Kidney epithelial cell (primary cell): ENCODE results near the gene EIPR1. TPM values are rescaled to one million over a fixed set of nuclear protein-coding genes. Genes with fewer than 3 reads are reported as not detected.
A peak's percentile ranks its signal among the peaks of the same experiment; 100 is the strongest.

Experiments
- DNase-seq: peaks from one replicate; pipeline ENCODE4 v3.0.0-alpha.2; 2010; ENCODE audit warnings: low read depth
- H3K27me3 ChIP-seq: 2 replicates; pipeline ENCODE4 v1.6.0; 2011; ENCODE audit warnings: low read length; ENCODE audit not compliant: control insufficient read depth, insufficient read depth
- H3K36me3 ChIP-seq: 2 replicates; pipeline ENCODE4 v1.5.1; 2011; ENCODE audit warnings: low read length; ENCODE audit not compliant: control insufficient read depth, insufficient read depth
- H3K4me3 ChIP-seq: 2 replicates; pipeline ENCODE4 v1.5.1; 2011; ENCODE audit warnings: low read depth, mild to moderate bottlenecking, control low read depth, low read length
- CTCF ChIP-seq: IDR thresholded peaks from 2 replicates; pipeline ENCODE4 v1.5.1; 2011; ENCODE audit warnings: mild to moderate bottlenecking, moderate library complexity, low read length, control low read depth, inconsistent platforms; ENCODE audit not compliant: insufficient read depth, poor library complexity, severe bottlenecking
- total RNA-seq: library from RNA; depleted of rRNA; stranded (reverse); fragments of >200 nt; gene quantifications from 2 replicates; pipeline ENCODE4 v1.2.3, GENCODE V29; 2015

Gene EIPR1
- total RNA-seq, 1 donor from 2014 or later, result 67.2 TPM

GRCh38 chr2:3256605-3257004 lies 121.0 kb downstream of the EIPR1 start:
- Histone ChIP-seq H3K36me3 (no peaks in the 10 kb centered on the region), H3K27me3 (no peaks in the 10 kb centered on the region), H3K4me3 (no peak overlapping the region)
- TF ChIP-seq CTCF, result no peak
- DNase-seq, result no peak

DNA sequence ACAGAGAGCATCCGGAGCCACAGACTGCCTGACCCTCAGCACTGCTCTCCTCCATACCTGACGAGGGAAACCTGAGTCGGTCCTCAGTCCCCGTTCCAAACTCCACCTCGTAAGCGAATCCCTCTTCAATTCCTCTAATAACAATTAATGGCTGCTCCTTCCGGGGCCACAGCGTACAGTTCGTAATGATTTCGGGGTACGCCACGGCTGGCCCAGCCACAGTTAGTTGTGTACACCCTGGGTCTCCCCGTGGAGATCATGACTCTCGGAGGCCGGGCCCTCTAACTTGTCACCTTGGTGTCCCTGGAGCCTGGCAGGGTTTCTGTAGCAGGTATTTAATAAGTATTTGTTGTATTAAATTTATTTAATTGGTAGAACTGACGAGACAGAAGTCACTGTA lies 121.5 kb downstream of the EIPR1 start:
- H3K27me3 ChIP-seq, result no peaks in the 10 kb centered on the region
- TF ChIP-seq CTCF, result no peak
- no peaks in the 10 kb centered on the region for H3K36me3 ChIP-seq
- no peak overlapping the region for H3K4me3 ChIP-seq
- no peak for DNase-seq

- DNase-seq, result peak; percentile 18
- Histone ChIP-seq H3K36me3 (no peaks in the 10 kb centered on the region), H3K4me3 (no peak overlapping the region), H3K27me3 (no peaks in the 10 kb centered on the region)
- no peak for TF ChIP-seq CTCF
These were observed 123.1 kb downstream of the EIPR1 start for GRCh38 chr2:3254442-3254941.

DNA sequence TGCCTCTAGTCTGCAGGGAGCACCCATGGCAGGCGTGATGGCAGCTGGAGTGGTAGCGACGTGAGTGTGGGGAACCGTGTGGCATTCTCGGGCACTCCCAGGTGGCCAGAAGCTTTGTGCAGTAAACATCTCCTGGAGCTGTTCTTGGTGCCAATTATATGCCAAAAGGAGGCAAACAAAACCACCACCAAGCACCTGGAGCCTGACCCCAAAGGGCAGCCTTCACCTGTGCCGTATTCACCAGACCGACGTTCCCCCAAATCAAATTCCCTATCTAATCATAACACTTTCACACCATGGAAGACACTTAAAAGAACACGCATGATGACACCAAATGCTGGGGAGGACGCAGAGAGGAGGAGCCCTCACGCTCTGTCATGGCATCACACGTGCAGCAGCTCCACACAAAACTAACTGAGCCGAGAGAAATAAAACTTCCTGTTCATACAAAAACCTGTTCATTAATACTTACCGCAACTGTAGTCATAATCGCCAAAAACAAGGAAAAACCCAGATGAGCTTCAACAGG lies 123.6 kb downstream of the EIPR1 start:
- Histone ChIP-seq H3K27me3 (no peaks in the 10 kb centered on the region), H3K36me3 (no peaks in the 10 kb centered on the region), H3K4me3 (no peak overlapping the region)
- no peak for DNase-seq
- TF ChIP-seq CTCF, result no peak

- no peaks in the 10 kb centered on the region for H3K27me3 ChIP-seq
- no peak for DNase-seq
- no peaks in the 10 kb centered on the region for H3K36me3 ChIP-seq
- H3K4me3 ChIP-seq, result no peak overlapping the region
- no peak for TF ChIP-seq CTCF
These were observed 125.7 kb downstream of the EIPR1 start for GRCh38 chr2:3251946-3252345.

GRCh38 chr2:3249476-3249962 lies 128.1 kb downstream of the EIPR1 start:
- Histone ChIP-seq H3K27me3 (no peaks in the 10 kb centered on the region), H3K4me3 (no peak overlapping the region), H3K36me3 (no peaks in the 10 kb centered on the region)
- no peak for TF ChIP-seq CTCF
- DNase-seq, result no peak
